ENCODE data around the gene TOX3.

Gene TOX3

GRCh38 chr16:52480237-52480636 is 66.7 kb downstream of the TOX3 start (continued):
- TF ChIP-seq BCL6B (tag by site-specific recombination; IDR thresholded peaks at IDR 0.05) (no peak), ZNF366 (tag by site-specific recombination; conservative IDR thresholded peaks at IDR 0.05) (no peak), GLIS1 (tag by site-specific recombination; IDR thresholded peaks at IDR 0.05) (no peak), ZNF214 (tag by site-specific recombination; IDR thresholded peaks at IDR 0.05; ENCODE audit: borderline replicate concordance) (no peak), ZNF664 (tag by site-specific recombination; IDR thresholded peaks at IDR 0.05) (no peak), BCL11A (tag by site-specific recombination; IDR thresholded peaks at IDR 0.05; ENCODE audit: low read depth) (no peak), REPIN1 (tag by site-specific recombination; IDR thresholded peaks at IDR 0.05; ENCODE audit: low read depth) (no peak), ZNF335 (tag by site-specific recombination; conservative IDR thresholded peaks at IDR 0.05) (no peak)

GRCh38 chr16:52476111-52476510 is 70.8 kb downstream of the TOX3 start:
- Histone ChIP-seq H3K4me3 (ENCODE audit: low read depth, low read length) (no peak overlapping the region), H3K9me3 (ENCODE audit: control insufficient read depth, insufficient read depth, low read depth, low read length) (no peaks in the 10 kb centered on the region), H3K27ac (ENCODE audit: extremely low read depth, low read depth, low read length) (no peak overlapping the region), H3K4me1 (ENCODE audit: control insufficient read depth, insufficient read depth, low read length) (peaks cover 6% of the 10 kb centered on the region; the same call in 1 of the 2 replicates), H3K36me3 (ENCODE audit: control insufficient read depth in 2 of 2, insufficient read depth in 1 of 2, low read length in 2 of 2) (no peaks in the 10 kb centered on the region)
- TF ChIP-seq ZNF211 (tag by site-specific recombination; IDR thresholded peaks at IDR 0.05; ENCODE audit: low read depth) (no peak), ZNF114 (tag by site-specific recombination; IDR thresholded peaks at IDR 0.05) (no peak), ZNF747 (tag by site-specific recombination; IDR thresholded peaks at IDR 0.05) (no peak), FEZF1 (tag by site-specific recombination; IDR thresholded peaks at IDR 0.05) (no peak), GLIS1 (tag by site-specific recombination; IDR thresholded peaks at IDR 0.05) (no peak), ZBTB20 (tag by site-specific recombination; IDR thresholded peaks at IDR 0.05) (no peak), AEBP2 (tag by site-specific recombination; IDR thresholded peaks at IDR 0.05; ENCODE audit: borderline replicate concordance) (no peak), ZNF133 (tag by site-specific recombination; IDR thresholded peaks at IDR 0.05) (no peak)
- ChIA-PET POLR2A (no interaction called here), CTCF (no interaction called here)

- no peaks in the 10 kb centered on the region for H3K9me3 ChIP-seq (ENCODE audit: control insufficient read depth, insufficient read depth, low read depth, low read length)
- H3K36me3 ChIP-seq (ENCODE audit: control insufficient read depth in 2 of 2, insufficient read depth in 1 of 2, low read length in 2 of 2), result no peaks in the 10 kb centered on the region
- peaks cover 5% of the 10 kb centered on the region for H3K4me1 ChIP-seq (ENCODE audit: control insufficient read depth, insufficient read depth, low read length)
- H3K27ac ChIP-seq (ENCODE audit: extremely low read depth, low read depth, low read length), result no peak overlapping the region
- POLR2A ChIA-PET, result no interaction called here
- no peak overlapping the region for H3K4me3 ChIP-seq (ENCODE audit: low read depth, low read length)
- TF ChIP-seq YY1 (tag by site-specific recombination; IDR thresholded peaks at IDR 0.05), result no peak
- no peak for TF ChIP-seq ZNF433 (tag by site-specific recombination; IDR thresholded peaks at IDR 0.05; ENCODE audit: low read depth)
- TF ChIP-seq ZNF623 (tag by site-specific recombination; IDR thresholded peaks at IDR 0.05), result peak; percentile 83
- no peak for TF ChIP-seq BCL11A (tag by site-specific recombination; IDR thresholded peaks at IDR 0.05; ENCODE audit: low read depth)
- CTCF ChIA-PET, result no interaction called here
Measured at GRCh38 chr16:52474679-52475078, 72.3 kb downstream of the TOX3 start.

GRCh38 chr16:52473096-52473495 is 73.8 kb downstream of the TOX3 start:
- Histone ChIP-seq H3K4me3 (ENCODE audit: low read depth, low read length) (no peak overlapping the region), H3K27ac (ENCODE audit: extremely low read depth, low read depth, low read length) (no peak overlapping the region), H3K4me1 (ENCODE audit: control insufficient read depth, insufficient read depth, low read length) (peaks cover 10% of the 10 kb centered on the region), H3K9me3 (ENCODE audit: control insufficient read depth, insufficient read depth, low read depth, low read length) (no peaks in the 10 kb centered on the region), H3K36me3 (ENCODE audit: control insufficient read depth in 2 of 2, insufficient read depth in 1 of 2, low read length in 2 of 2) (no peaks in the 10 kb centered on the region)
- ChIA-PET POLR2A (no interaction called here), CTCF (no interaction called here)
- TF ChIP-seq ZBTB44 (tag by site-specific recombination; IDR thresholded peaks at IDR 0.05) (no peak), ZNF571 (tag by site-specific recombination; IDR thresholded peaks at IDR 0.05) (no peak)

Measured in HEK293 (cell line).